HEK293 (cell line): ENCODE measurements around the gene CYTH3.

ENCODE experiments used
- BCL11B ChIP-seq: fragments of 450-650 bp; formaldehyde crosslinking; IDR thresholded peaks from 2 replicates; pipeline ENCODE4 v1.5.1; 2016; ENCODE audit warnings: low read depth, missing biosample characterization, missing genetic modification characterization
- CTCF ChIP-seq: fragments of 450-650 bp; formaldehyde crosslinking; IDR thresholded peaks from 2 replicates; pipeline ENCODE4 v1.5.1; 2016; ENCODE audit warnings: missing biosample characterization, missing genetic modification characterization
- ELK4 ChIP-seq: IDR thresholded peaks from 2 replicates; pipeline ENCODE4 v1.6.1; 2011; ENCODE audit warnings: mild to moderate bottlenecking, low read depth, low read length, borderline replicate concordance
- GLIS1 ChIP-seq: fragments of 450-650 bp; formaldehyde crosslinking; IDR thresholded peaks from 2 replicates; pipeline ENCODE4 v1.5.1; 2016; ENCODE audit warnings: missing biosample characterization, missing genetic modification characterization
- REPIN1 ChIP-seq: fragments of 450-650 bp; formaldehyde crosslinking; IDR thresholded peaks from 2 replicates; pipeline ENCODE4 v1.5.1; 2017; ENCODE audit warnings: missing biosample characterization, missing genetic modification characterization, low read depth
- REST ChIP-seq: fragments of 450-650 bp; formaldehyde crosslinking; IDR thresholded peaks from 2 replicates; pipeline ENCODE4 v1.5.1; 2016; ENCODE audit warnings: missing biosample characterization, missing genetic modification characterization
- SP2 ChIP-seq: fragments of 450-650 bp; formaldehyde crosslinking; IDR thresholded peaks from 2 replicates; pipeline ENCODE4 v1.5.1; 2016; ENCODE audit warnings: missing biosample characterization, missing genetic modification characterization
- YY1 ChIP-seq: fragments of 450-650 bp; formaldehyde crosslinking; IDR thresholded peaks from 2 replicates; pipeline ENCODE4 v1.5.1; 2018; ENCODE audit warnings: missing biosample characterization, missing genetic modification characterization
- ZNF24 ChIP-seq: fragments of 450-650 bp; formaldehyde crosslinking; IDR thresholded peaks from 2 replicates; pipeline ENCODE4 v1.5.1; 2016; ENCODE audit warnings: missing biosample characterization, missing genetic modification characterization
- ZNF311 ChIP-seq: fragments of 450-650 bp; formaldehyde crosslinking; IDR thresholded peaks from 2 replicates; pipeline ENCODE4 v1.5.1; 2017; ENCODE audit warnings: missing biosample characterization, missing genetic modification characterization, borderline replicate concordance
- ZNF416 ChIP-seq: fragments of 450-650 bp; formaldehyde crosslinking; IDR thresholded peaks from 2 replicates; pipeline ENCODE4 v1.5.1; 2016; ENCODE audit warnings: missing biosample characterization, missing genetic modification characterization
- ZSCAN5A ChIP-seq: fragments of 450-650 bp; formaldehyde crosslinking; IDR thresholded peaks from 2 replicates; pipeline ENCODE4 v1.5.1; 2016; ENCODE audit warnings: missing biosample characterization, missing genetic modification characterization

GRCh38 chr7:6278749-6279310 is 6.4 kb upstream of the CYTH3 start:
- no peak for TF ChIP-seq GLIS1
- TF ChIP-seq REPIN1 = no peak
- TF ChIP-seq ZNF24 (tag by site-specific recombination) = no peak
- no peak for TF ChIP-seq ZSCAN5A (tag by site-specific recombination)
- TF ChIP-seq CTCF (tag by site-specific recombination) = no peak
- no peak for TF ChIP-seq ZNF311 (tag by site-specific recombination)
- no peak for TF ChIP-seq SP2 (tag by site-specific recombination)
- TF ChIP-seq BCL11B (tag by site-specific recombination) = no peak
- no peak for TF ChIP-seq ZNF416 (tag by site-specific recombination)
- TF ChIP-seq YY1 = no peak
- TF ChIP-seq ELK4 = no peak
- no peak for TF ChIP-seq REST (tag by site-specific recombination)
